GM19395 (cell line): Measurements from ENCODE around the gene ACOD1.
"Not testable (repeated sequence)": the region's sequence is repeated elsewhere in the genome, so short reads cannot be mapped to it uniquely, and the experiment has no call there.

Experiments
- ATAC-seq: cut with Tn5 transposase; IDR thresholded peaks from one replicate; pipeline ENCODE4 v1.9.1; 2021; ENCODE audit warnings: mild to moderate bottlenecking, moderate library complexity; ENCODE audit not compliant: unreplicated experiment

The ACOD1 gene

DNA sequence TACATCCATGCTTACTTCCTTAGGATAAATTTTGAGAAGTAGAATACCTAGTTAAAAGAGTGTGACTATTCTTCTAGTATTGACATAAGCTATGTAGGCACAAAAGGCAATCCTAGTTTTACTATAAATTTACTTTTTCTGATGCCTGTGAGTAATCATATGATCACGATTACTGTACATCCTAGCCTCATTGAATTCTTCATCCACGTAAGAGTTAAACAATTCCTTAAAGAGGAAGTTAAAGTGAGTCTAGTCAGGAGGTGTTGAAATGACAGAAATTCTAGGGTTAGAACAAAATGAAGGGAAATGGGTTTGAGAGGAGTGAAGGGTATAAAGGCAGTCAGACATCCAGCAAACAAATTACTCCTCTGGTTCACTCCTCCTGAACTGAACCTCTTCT is at the start of gene ACOD1:
ACOD1 (plus strand) TSS at position 363 of the 400 bp plus-strand sequence. CDS start 48 bp downstream, outside the sequence.
- no peak for ATAC-seq

- not testable (repeated sequence) for ATAC-seq
These were observed 49.2 kb upstream of the ACOD1 start for GRCh38 chr13:76899066-76899465.

- peak; percentile 98 for ATAC-seq
These were observed 44.7 kb upstream of the ACOD1 start for GRCh38 chr13:76903544-76904162.

DNA sequence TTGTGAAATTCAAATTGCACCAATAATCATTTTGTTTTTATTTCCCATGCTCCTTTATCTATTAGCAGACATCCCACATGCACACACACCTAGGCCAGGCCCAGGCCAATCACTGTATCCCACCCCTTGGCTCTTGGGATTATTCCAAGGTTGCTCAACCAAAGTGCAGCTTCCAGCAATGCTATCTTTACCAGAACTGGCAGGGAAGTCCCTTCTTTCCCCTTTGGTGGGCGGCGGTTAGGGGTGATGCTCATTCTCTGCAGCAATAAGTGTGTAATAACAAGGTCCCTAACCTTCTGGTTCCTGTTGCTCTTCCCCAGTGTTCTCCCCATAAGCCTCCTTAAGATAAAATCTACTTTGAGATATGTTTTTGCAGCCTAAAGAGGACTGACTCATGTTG is 43.8 kb upstream of the ACOD1 start:
- no peak for ATAC-seq

GRCh38 chr13:76912476-76912875 is 35.8 kb upstream of the ACOD1 start:
- ATAC-seq = no peak

GRCh38 chr13:76913898-76914297 is 34.4 kb upstream of the ACOD1 start:
- no peak for ATAC-seq

- ATAC-seq = no peak
These were observed 31.2 kb upstream of the ACOD1 start for GRCh38 chr13:76917095-76917494.

DNA sequence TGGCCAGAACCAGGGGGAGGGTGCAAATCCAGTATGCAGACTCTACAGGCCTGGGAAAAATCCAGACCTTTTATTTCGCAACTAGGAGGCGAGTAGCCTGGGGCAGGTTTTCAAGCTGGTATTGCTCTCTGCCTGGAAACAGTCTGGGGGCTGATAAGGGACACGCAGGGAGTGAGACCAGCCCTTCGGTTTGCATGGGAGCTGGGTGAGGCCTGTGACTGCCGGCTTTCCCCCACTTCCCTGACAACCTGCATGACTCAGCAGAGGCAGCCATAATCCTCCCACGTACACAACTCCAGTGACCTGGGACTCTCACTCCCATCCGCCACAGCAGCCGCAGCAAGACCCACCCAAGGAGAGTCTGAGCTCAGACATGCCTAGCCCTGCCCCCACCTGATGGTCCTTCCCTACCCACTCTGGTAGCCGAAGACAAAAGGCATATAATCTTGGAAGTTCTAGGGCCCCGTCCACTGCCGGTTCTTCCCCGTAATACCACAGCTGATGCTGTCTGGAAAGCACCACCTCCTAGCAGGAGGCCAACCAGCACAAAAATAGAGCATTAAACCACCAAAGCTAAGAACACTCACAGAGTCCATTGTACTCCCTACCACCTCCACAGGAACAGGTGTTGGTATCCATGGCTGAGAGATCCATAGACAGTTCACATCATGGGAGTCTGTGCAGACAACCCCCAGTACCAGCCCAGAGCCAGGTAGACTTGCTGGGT is 30.4 kb upstream of the ACOD1 start:
- not testable (repeated sequence) for ATAC-seq

- ATAC-seq = no peak
These were observed 26.8 kb upstream of the ACOD1 start for GRCh38 chr13:76921516-76921915.

- ATAC-seq = no peak
These were observed 23.2 kb upstream of the ACOD1 start for GRCh38 chr13:76925115-76925514.

GRCh38 chr13:76927955-76928354 is 20.4 kb upstream of the ACOD1 start:
- ATAC-seq = no peak

DNA sequence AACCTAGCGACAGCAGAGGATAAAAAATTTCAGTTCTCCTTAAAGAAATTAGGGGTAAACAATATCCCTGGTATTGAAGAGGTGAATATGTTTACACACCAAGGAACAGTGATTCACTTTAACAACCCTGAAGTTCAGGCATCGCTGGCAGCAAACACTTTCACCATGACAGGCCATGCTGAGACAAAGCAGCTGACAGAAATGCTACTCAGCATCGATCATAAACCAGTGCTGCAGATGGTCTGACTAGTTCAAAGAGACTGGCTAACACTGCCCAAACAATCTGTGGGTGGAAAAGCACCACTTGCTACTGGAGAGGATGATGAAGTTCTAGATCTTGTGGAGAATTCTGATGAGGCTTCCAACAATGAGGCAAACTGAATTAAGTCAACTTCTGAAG is 19.9 kb upstream of the ACOD1 start:
- no peak for ATAC-seq

GRCh38 chr13:76929320-76929719 is 19.0 kb upstream of the ACOD1 start:
- no peak for ATAC-seq

DNA sequence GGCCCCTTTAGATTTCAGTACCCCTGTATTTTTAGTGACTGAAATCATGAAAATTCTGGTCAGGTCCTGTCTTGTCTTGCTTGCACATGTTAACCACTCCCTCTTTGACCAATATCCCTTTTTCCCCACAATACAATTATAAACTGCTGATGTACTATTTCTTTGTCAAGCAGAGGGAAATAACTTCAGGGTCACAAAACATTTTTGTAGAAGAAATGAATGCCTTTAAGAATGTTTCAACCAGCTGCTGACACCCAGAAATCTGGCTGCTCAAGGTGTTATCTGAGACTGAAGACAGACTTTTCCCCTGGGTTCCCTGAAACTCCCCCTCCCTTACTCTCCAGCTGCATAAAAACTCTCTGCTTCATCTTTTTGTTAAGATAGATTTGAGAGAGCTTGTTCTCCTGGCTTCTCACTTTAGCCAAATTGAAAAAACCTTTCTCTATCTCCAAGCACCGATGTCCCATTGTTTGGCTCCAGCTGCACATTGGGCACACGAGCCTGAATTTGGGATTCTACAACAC is 18.4 kb upstream of the ACOD1 start:
- no peak for ATAC-seq

GRCh38 chr13:76932076-76932475 is 16.2 kb upstream of the ACOD1 start:
- no peak for ATAC-seq

DNA sequence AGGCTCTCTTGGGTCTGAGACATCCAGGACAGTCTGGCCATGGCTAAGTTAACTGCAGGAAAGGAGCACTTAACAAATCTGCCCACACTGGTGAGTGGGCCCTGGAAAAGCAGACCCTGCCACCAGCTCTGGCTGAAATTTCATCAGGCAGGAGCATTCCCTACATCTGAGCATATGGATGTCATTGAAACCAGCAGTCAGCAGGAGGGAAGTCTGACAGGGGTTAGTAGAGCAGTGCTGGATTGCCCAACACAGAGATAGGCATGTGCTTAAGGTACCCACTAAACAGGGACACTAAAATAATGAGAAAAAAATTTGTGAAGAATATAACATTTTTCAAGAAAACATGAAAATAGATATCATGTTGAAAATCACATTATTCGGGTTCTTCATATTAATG is 13.6 kb upstream of the ACOD1 start:
- ATAC-seq = no peak

GRCh38 chr13:76936763-76937162 is 11.5 kb upstream of the ACOD1 start:
- ATAC-seq = no peak

DNA sequence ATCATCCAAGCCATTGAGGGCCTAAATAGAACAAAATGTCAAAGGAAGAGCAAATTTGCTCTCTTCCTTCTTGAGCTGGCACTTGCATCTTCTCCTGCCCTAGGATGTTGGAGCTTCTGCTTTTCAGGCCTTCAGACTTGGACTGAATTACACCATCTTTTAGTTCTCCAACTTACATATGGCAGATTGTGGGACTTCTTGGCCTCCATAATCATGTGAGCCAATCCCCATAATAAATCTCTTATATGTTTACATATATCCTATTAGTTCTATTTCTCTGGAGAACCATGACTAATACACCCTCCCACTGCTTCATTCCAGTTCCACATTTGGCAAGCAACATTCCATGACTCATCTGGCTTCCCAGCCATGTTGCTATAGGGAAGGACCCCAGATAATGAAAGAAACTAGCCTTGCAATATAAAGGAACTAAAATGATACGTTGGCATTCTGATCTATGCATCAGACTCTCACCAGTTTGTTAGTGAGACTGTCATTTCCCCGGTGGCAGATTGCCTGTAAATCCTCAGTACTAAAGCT is 11.0 kb upstream of the ACOD1 start:
- no peak for ATAC-seq

- no peak for ATAC-seq
These were observed 9.1 kb upstream of the ACOD1 start for GRCh38 chr13:76939215-76939614.

DNA sequence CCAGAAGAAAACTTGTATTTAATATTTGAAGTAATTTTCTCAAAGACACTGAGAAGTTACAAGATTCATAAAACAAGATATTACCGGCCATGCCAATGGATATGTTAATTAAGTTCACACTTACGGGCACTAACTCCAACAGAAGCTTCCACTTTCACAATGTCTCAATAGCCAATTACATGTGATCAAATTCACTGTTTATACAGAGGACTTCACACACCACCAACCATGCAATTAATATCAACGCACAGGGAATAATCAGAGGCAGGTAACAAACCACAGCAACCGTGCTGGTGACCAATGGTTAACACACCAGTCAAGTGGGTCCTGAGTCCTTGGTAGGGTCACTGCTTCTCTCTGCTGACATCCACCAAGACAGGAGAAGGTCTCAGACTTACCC is 5.9 kb upstream of the ACOD1 start:
- ATAC-seq = no peak

GRCh38 chr13:76943646-76944045 is 4.7 kb upstream of the ACOD1 start:
- ATAC-seq = no peak

DNA sequence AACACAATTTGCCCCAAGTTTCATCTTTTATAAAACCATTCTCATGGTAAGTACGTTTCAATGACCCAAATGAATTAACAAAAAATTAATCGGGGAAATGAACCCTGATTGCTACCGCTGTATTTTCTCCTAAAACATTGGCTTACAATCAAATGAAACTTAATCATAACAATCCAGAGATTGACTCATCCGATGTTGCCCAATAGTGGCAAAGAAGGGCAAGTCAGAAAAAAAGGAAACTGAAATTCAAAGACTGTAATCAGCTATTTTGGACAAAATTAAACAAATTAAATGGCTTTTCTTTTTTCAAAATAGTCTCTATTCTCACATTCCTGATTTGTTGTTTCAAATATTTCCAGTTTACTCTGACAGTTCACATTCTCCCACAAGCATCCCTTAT is 3.9 kb upstream of the ACOD1 start:
- no peak for ATAC-seq
